ENCODE data around the gene ITPRID1.
"Not testable (repeated sequence)": the region's sequence is repeated elsewhere in the genome, so short reads cannot be mapped to it uniquely, and the experiment has no call there.

DNA sequence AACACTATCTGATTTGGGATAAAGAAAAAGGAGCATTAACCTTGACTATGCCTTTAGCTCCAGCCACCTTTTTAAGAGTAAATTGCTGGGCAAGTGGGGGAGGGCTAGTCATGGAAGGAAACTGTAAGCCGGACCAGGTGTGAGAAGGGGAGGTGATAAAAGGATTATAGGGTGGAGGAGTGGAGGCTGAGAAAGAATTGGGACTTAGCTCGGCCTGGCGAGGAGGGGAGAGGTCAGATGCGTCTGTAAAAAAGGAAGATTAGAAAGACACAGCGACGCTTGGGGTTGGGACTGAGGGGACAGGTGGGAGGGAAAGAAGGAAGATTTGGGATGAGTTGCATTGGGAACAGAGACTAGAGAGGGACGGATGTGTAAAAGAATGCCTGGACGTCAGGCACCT, 43.0 kb upstream of the ITPRID1 start:
- TF ChIP-seq, protein P1, sequence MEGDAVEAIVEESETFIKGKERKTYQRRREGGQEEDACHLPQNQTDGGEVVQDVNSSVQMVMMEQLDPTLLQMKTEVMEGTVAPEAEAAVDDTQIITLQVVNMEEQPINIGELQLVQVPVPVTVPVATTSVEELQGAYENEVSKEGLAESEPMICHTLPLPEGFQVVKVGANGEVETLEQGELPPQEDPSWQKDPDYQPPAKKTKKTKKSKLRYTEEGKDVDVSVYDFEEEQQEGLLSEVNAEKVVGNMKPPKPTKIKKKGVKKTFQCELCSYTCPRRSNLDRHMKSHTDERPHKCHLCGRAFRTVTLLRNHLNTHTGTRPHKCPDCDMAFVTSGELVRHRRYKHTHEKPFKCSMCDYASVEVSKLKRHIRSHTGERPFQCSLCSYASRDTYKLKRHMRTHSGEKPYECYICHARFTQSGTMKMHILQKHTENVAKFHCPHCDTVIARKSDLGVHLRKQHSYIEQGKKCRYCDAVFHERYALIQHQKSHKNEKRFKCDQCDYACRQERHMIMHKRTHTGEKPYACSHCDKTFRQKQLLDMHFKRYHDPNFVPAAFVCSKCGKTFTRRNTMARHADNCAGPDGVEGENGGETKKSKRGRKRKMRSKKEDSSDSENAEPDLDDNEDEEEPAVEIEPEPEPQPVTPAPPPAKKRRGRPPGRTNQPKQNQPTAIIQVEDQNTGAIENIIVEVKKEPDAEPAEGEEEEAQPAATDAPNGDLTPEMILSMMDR (IDR thresholded peaks at IDR 0.05) = not testable (repeated sequence)
- not testable (repeated sequence) for TF ChIP-seq POLR2AphosphoS5, EP300, POLR2A (IDR thresholded peaks at IDR 0.05)

All from gastroesophageal sphincter (tissue), 3 donors.